Measurements from ENCODE around the gene CSGALNACT2. TPM values are rescaled to one million over a fixed set of nuclear protein-coding genes. Genes with fewer than 3 reads are reported as not detected.
"Not testable (repeated sequence)": the region's sequence is repeated elsewhere in the genome, so short reads cannot be mapped to it uniquely, and the experiment has no call there.

CSGALNACT2 gene
- total RNA-seq, 2 experiments from 2014 or later: 25.6 to 27.1 TPM

- Mint-ChIP-seq H3K27me3 (ENCODE audit: low read depth) (no peaks in the 10 kb centered on the region), H3K27ac (no peak overlapping the region), H3K9me3 (no peaks in the 10 kb centered on the region), H3K4me1 (ENCODE audit: low read depth) (no peaks in the 10 kb centered on the region), H3K4me3 (no peak overlapping the region), H3K36me3 (ENCODE audit: low read depth) (no peaks in the 10 kb centered on the region)
- intact Hi-C loops (cut with micrococcal nuclease): no loop called here
- CTCF ChIA-PET: no interaction called here
- DNase-seq: no peak
Measured at GRCh38 chr10:43212043-43212721, 73.9 kb downstream of the CSGALNACT2 start.

- DNase-seq: no peak
- H3K36me3 Mint-ChIP-seq (ENCODE audit: low read depth): no peaks in the 10 kb centered on the region
- H3K9me3 Mint-ChIP-seq: no peaks in the 10 kb centered on the region
- intact Hi-C loops (cut with micrococcal nuclease): no loop called here
- H3K4me1 Mint-ChIP-seq (ENCODE audit: low read depth): no peaks in the 10 kb centered on the region
- CTCF ChIA-PET: interaction anchor here (0.7 to 3.1 kb wide), 3 partner anchors 9 to 248 kb away, joined by 4 to 11 read pairs (median 5); no protein-coding TSS in a partner anchor
- no peaks in the 10 kb centered on the region for H3K27me3 Mint-ChIP-seq (ENCODE audit: low read depth)
- no peak overlapping the region for H3K4me3 Mint-ChIP-seq
- H3K27ac Mint-ChIP-seq: no peak overlapping the region
Measured at GRCh38 chr10:43214071-43214955, 76.1 kb downstream of the CSGALNACT2 start.

GRCh38 chr10:43214956-43215561 lies 76.8 kb downstream of the CSGALNACT2 start:
- Mint-ChIP-seq H3K27ac (no peak overlapping the region), H3K4me1 (ENCODE audit: low read depth) (no peaks in the 10 kb centered on the region), H3K4me3 (no peak overlapping the region), H3K36me3 (ENCODE audit: low read depth) (no peaks in the 10 kb centered on the region), H3K9me3 (no peaks in the 10 kb centered on the region), H3K27me3 (ENCODE audit: low read depth) (no peaks in the 10 kb centered on the region)
- CTCF ChIA-PET: interaction anchor here (1.6 to 3.1 kb wide), 2 partner anchors 10 to 248 kb away, joined by 4 to 11 read pairs; no protein-coding TSS in a partner anchor
- intact Hi-C loops (cut with micrococcal nuclease): no loop called here
- no peak for DNase-seq

- no peak for DNase-seq
- Mint-ChIP-seq H3K27ac (no peak overlapping the region), H3K9me3 (no peaks in the 10 kb centered on the region), H3K4me3 (no peak overlapping the region), H3K27me3 (ENCODE audit: low read depth) (no peaks in the 10 kb centered on the region), H3K4me1 (ENCODE audit: low read depth) (no peaks in the 10 kb centered on the region), H3K36me3 (ENCODE audit: low read depth) (no peaks in the 10 kb centered on the region)
- intact Hi-C loops (cut with micrococcal nuclease): no loop called here
- CTCF ChIA-PET: interaction anchor here (3.1 kb wide), 1 partner anchor 11 kb away, joined by 11 read pairs; no protein-coding TSS in a partner anchor
Measured at GRCh38 chr10:43215758-43216455, 77.7 kb downstream of the CSGALNACT2 start.

GRCh38 chr10:43216931-43217562 lies 78.8 kb downstream of the CSGALNACT2 start:
- no peaks in the 10 kb centered on the region for H3K27me3 Mint-ChIP-seq (ENCODE audit: low read depth)
- H3K4me3 Mint-ChIP-seq: no peak overlapping the region
- no peaks in the 10 kb centered on the region for H3K36me3 Mint-ChIP-seq (ENCODE audit: low read depth)
- no peaks in the 10 kb centered on the region for H3K4me1 Mint-ChIP-seq (ENCODE audit: low read depth)
- DNase-seq: no peak
- intact Hi-C loops (cut with micrococcal nuclease): no loop called here
- H3K9me3 Mint-ChIP-seq: no peaks in the 10 kb centered on the region
- CTCF ChIA-PET: interaction anchor here (0.7 to 1.0 kb wide), 2 partner anchors 13 to 58 kb away, joined by 3 to 4 read pairs; no protein-coding TSS in a partner anchor
- no peak overlapping the region for H3K27ac Mint-ChIP-seq

GRCh38 chr10:43217563-43218205 lies 79.4 kb downstream of the CSGALNACT2 start:
- CTCF ChIA-PET: interaction anchor here (0.7 to 1.0 kb wide), 2 partner anchors 14 to 57 kb away, joined by 3 to 4 read pairs; no protein-coding TSS in a partner anchor
- no peak overlapping the region for H3K4me3 Mint-ChIP-seq
- intact Hi-C loops (cut with micrococcal nuclease): no loop called here
- no peaks in the 10 kb centered on the region for H3K36me3 Mint-ChIP-seq (ENCODE audit: low read depth)
- H3K9me3 Mint-ChIP-seq: no peaks in the 10 kb centered on the region
- no peak overlapping the region for H3K27ac Mint-ChIP-seq
- no peak for DNase-seq
- no peaks in the 10 kb centered on the region for H3K27me3 Mint-ChIP-seq (ENCODE audit: low read depth)
- H3K4me1 Mint-ChIP-seq (ENCODE audit: low read depth): no peaks in the 10 kb centered on the region

- H3K36me3 Mint-ChIP-seq (ENCODE audit: low read depth): no peaks in the 10 kb centered on the region
- no peaks in the 10 kb centered on the region for H3K4me1 Mint-ChIP-seq (ENCODE audit: low read depth)
- no peaks in the 10 kb centered on the region for H3K27me3 Mint-ChIP-seq (ENCODE audit: low read depth)
- intact Hi-C loops (cut with micrococcal nuclease): no loop called here
- DNase-seq: no peak
- CTCF ChIA-PET: no interaction called here
- no peak overlapping the region for H3K27ac Mint-ChIP-seq
- H3K4me3 Mint-ChIP-seq: no peak overlapping the region
- no peaks in the 10 kb centered on the region for H3K9me3 Mint-ChIP-seq
Measured at GRCh38 chr10:43218206-43218950, 80.1 kb downstream of the CSGALNACT2 start.

- Mint-ChIP-seq H3K36me3 (ENCODE audit: low read depth) (no peaks in the 10 kb centered on the region), H3K27me3 (ENCODE audit: low read depth) (no peaks in the 10 kb centered on the region), H3K27ac (no peak overlapping the region), H3K9me3 (no peaks in the 10 kb centered on the region), H3K4me1 (ENCODE audit: low read depth) (no peaks in the 10 kb centered on the region), H3K4me3 (no peak overlapping the region)
- CTCF ChIA-PET: interaction anchor here (0.7 kb wide), 1 partner anchor 128 kb away, joined by 3 read pairs; no protein-coding TSS in a partner anchor
- DNase-seq: no peak
- intact Hi-C loops (cut with micrococcal nuclease): no loop called here
Measured at GRCh38 chr10:43218951-43219837, 80.9 kb downstream of the CSGALNACT2 start.

GRCh38 chr10:43219848-43220247 lies 81.6 kb downstream of the CSGALNACT2 start:
- no peaks in the 10 kb centered on the region for H3K36me3 Mint-ChIP-seq (ENCODE audit: low read depth)
- CTCF ChIA-PET: interaction anchor here (0.7 kb wide), 1 partner anchor 128 kb away, joined by 3 read pairs; no protein-coding TSS in a partner anchor
- H3K4me3 Mint-ChIP-seq: no peak overlapping the region
- no peak for DNase-seq
- no peaks in the 10 kb centered on the region for H3K27me3 Mint-ChIP-seq (ENCODE audit: low read depth)
- H3K4me1 Mint-ChIP-seq (ENCODE audit: low read depth): no peaks in the 10 kb centered on the region
- H3K9me3 Mint-ChIP-seq: no peaks in the 10 kb centered on the region
- H3K27ac Mint-ChIP-seq: no peak overlapping the region
- intact Hi-C loops (cut with micrococcal nuclease): no loop called here

- intact Hi-C loops (cut with micrococcal nuclease); H3K36me3 Mint-ChIP-seq (ENCODE audit: low read depth); H3K9me3 Mint-ChIP-seq; H3K27ac Mint-ChIP-seq; H3K4me1 Mint-ChIP-seq (ENCODE audit: low read depth); DNase-seq; CTCF ChIA-PET; H3K27me3 Mint-ChIP-seq (ENCODE audit: low read depth); H3K4me3 Mint-ChIP-seq: not testable (repeated sequence)
Measured at GRCh38 chr10:43220251-43220650, 82.0 kb downstream of the CSGALNACT2 start.

All from activated naive CD4-positive, alpha-beta T cell treated with anti-CD3 and anti-CD28 coated beads for 36 hours (primary cell).